ENCODE results near the gene TMEM178B.
"Not testable (repeated sequence)": the region's sequence is repeated elsewhere in the genome, so short reads cannot be mapped to it uniquely, and the experiment has no call there.

TMEM178B gene

GRCh38 chr7:141178486-141179135, 104.7 kb downstream of the TMEM178B start:
- in situ Hi-C loops (cut with MboI; ENCODE audit: low sequenced_read_pairs): no loop called here

GRCh38 chr7:141181812-141182211, 107.9 kb downstream of the TMEM178B start:
- in situ Hi-C loops (cut with MboI; ENCODE audit: low sequenced_read_pairs): no loop called here

- in situ Hi-C loops (cut with MboI; ENCODE audit: low sequenced_read_pairs): no loop called here
Measured at GRCh38 chr7:141184532-141185190, 110.8 kb downstream of the TMEM178B start.

DNA sequence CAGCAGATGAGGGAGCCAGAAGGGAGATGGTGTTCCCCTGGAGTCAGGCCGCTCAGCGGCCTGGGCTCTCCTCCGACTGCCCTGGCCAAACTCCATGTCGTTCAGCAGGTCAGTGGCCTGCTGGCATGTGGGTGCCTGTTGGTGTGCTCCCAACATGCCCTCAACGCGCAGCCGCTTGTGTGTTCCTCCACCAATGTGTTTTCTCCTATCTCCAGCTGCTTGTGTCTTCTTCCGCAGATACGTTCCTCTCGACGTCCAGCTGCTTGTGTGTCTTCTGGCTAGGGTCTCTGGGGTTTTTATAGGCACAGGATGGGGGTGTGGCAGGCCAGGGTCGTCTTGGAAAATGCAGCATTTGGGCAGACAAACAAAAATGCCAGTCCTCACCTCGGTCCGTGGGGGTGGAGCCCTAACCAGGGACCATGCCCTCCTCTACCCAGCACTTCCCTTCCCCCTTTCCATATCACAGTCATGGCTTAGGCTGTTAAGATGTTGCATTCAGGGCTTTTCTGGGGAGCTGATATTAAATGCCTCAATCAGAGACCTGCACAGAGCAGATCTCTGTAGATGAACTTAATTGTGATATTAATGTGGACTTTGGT, 111.6 kb downstream of the TMEM178B start:
- in situ Hi-C loops (cut with MboI; ENCODE audit: low sequenced_read_pairs): no loop called here

- in situ Hi-C loops (cut with MboI; ENCODE audit: low sequenced_read_pairs): no loop called here
Measured at GRCh38 chr7:141189231-141189630, 115.4 kb downstream of the TMEM178B start.

GRCh38 chr7:141190495-141190894, 116.6 kb downstream of the TMEM178B start:
- in situ Hi-C loops (cut with MboI; ENCODE audit: low sequenced_read_pairs): no loop called here

- in situ Hi-C loops (cut with MboI; ENCODE audit: low sequenced_read_pairs): no loop called here
Measured at GRCh38 chr7:141191277-141191676, 117.4 kb downstream of the TMEM178B start.

GRCh38 chr7:141193066-141193465, 119.2 kb downstream of the TMEM178B start:
- in situ Hi-C loops (cut with MboI; ENCODE audit: low sequenced_read_pairs): no loop called here

GRCh38 chr7:141195722-141196121, 121.9 kb downstream of the TMEM178B start:
- in situ Hi-C loops (cut with MboI; ENCODE audit: low sequenced_read_pairs): not testable (repeated sequence)

DNA sequence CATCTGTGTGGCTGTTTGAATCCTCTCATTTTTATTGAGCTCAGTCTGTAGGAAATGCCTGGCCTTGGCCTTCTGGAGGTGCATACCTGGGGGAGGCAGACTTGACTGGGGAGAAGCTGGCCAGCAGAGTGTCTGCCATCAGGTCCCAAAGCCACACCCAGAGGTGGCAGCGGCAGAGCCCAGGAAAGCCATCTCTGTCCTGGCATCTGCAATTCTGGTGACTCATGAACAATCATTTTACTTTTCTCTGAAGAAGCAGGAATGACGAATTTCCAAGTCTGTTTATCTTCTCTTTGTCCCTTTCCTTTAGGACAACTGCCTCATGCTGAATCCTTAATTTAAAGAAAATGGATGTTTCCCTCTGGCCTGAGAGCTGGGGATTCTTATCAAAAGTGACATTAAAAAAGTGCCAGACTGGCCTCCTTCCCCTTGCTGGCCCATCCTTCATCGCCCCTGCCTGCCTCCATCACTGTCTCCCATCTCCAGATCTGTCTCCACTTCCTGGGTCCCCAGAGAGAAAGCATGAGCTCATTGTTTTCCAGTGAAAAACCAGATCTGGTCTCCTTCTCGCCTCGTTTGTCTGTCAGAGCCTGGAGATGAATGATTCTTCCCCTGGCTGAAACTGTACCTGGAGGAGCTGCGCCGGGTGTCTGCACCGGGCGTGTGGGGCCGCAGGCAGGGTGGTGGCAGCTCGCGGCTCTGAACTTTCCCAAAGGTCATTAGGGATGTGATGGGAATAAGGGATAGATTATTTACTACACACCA, 124.5 kb downstream of the TMEM178B start:
- in situ Hi-C loops (cut with MboI; ENCODE audit: low sequenced_read_pairs): no loop called here

DNA sequence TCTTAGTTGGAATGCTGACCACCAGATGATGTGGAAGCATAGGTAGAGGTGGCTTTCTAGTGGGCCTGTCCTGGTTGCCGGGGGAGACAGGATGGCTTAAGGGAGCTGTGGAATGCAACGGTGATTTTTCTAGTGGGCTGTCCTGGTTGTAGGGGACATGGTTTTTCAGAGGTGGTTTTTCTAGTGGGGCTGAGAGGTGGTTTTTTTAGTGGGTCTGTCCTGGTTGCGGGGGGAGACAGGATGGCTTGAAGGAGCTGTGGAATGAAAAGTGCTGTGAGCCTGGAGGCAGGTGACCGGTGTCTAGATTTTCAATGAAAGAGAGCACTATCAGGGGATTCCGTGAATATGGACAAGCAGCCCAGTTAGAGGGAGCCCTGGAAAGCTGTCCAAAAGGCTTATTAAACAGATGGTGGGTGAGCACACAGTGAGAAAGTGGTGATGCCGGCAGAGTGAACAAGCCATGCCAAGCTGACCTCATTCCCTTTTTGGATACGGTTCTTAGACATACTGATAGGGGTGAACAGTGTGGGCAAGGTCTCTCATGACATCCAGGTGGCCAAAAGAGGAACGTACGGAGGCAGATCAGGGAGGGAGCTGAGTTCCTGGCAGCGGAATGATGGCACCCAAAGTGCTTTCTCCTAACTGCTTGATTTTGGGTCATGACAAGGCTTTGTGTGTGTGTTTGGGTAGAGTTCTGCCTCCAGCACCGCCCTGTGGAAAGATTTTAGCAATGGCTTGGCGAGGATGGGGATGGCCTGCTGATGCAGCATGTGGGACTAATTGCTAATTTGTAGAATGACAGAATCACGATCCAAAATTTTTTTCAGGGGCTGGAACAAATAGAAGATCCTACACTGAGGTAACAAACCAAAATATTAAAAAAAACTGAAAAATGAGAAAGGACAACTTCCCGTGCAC, 126.6 kb downstream of the TMEM178B start:
- in situ Hi-C loops (cut with MboI; ENCODE audit: low sequenced_read_pairs): no loop called here

DNA sequence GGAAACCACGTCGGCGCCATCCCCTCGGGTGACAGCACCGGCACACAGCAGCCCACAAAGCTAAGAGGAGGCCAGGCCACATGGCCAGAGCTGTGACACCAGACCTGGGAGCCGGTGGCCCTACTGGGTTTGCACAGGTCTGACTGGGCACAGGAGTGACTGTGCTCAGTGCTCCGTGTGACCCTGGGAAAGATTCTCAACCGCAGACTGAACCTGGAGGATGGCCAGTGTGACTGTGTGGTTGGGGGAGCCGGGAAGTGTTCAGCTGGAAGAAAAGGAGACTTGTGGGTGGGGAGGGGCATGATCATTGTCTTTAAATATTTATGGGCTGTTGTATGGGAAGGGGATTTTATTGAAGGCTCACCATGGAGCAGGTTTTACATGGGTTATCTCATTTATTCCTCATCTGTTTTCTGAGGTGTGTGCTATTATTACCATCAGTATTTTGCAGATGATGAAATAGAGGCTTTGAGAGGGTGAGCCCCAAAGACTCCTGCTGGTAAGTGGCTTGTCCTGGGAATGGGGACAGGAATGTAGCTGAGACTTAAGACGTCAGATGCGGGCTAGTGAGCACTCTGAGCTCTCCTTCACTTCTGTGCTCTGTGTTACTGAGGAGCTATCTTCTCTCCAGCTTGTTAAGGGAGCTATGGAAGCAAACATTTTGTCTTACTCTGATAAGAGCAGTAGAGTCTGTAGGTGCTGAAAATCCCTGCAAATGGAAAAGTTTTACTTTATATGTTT, 127.5 kb downstream of the TMEM178B start:
- in situ Hi-C loops (cut with MboI; ENCODE audit: low sequenced_read_pairs): no loop called here

DNA sequence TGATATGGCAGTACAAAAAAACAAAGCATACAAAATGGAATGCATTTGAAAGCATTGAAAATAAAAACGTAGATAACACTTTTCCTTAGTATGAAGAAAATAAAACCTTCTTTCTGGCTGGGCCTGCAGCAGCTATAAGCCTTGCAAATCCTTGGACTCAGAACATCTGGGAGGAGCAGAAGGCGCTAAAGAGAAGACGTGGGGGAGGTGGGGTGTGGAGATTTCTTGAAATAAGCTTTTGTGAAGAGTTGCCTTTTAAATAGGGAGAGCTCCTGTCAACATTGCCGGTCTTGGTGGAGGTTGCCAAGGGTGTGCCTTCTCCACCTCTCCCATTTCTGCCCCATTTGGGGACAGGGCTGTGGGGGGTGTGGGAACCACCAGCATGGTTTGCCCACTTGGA, 128.7 kb downstream of the TMEM178B start:
- in situ Hi-C loops (cut with MboI; ENCODE audit: low sequenced_read_pairs): no loop called here

DNA sequence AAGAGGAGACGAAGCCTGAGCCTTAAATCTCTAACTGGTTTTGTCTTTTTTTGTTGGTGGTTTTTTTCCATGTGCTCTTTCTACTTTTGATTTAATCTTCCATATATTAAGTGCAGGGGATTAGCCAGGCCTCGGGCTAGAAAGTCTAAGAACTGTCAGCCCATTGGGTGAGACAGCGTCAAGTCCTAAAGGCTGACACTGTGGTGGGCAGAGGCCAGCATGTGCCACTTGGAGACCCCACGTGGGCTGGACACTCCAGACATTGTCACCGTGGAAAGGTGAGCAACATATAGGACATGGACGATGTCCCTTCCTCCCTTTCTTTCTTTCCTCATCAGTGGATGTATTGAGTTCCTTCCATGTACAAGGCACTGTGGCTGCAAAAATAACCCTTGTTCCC, 129.3 kb downstream of the TMEM178B start:
- in situ Hi-C loops (cut with MboI; ENCODE audit: low sequenced_read_pairs): no loop called here

GRCh38 chr7:141203586-141203985, 129.7 kb downstream of the TMEM178B start:
- in situ Hi-C loops (cut with MboI; ENCODE audit: low sequenced_read_pairs): no loop called here

DNA sequence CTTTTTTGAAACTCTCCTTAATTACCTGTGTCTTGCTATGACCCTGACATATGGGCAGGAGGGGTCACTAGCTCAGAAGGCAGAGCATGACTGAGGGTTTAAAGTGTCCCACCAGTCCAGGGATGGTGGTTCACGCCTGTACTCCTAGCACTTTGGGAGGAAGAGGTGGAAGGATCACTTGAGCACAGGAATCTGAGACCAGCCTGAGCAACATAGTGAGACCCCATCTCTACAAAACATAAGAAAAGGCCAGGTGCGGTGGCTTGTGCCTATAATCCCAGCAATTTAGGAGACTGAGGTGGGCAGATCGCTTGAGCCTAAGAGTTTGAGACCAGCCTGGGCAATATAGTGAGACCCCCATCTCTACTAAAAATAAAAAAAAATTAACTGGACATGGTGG, 133.8 kb downstream of the TMEM178B start:
- in situ Hi-C loops (cut with MboI; ENCODE audit: low sequenced_read_pairs): no loop called here

DNA sequence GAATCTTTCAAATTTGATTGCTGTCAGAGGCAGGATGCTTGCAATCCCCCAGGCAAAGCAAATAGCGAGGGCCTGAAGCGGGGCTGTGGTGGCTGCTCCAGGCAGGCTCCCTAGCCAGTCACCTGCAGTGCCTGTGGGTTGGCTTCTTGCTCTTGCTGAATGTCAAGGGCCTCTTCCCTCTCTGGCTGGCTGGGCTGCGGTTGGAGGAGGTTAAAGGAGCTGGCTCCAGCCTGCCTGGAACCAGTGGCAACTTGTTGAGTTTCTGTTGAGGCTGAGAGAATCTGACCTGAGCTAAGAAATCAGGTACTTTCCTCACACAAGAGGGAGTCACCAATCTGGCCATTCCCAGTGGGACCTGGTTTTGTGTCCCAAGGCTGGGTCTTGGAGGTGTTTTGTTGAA, 134.7 kb downstream of the TMEM178B start:
- in situ Hi-C loops (cut with MboI; ENCODE audit: low sequenced_read_pairs): no loop called here

GRCh38 chr7:141209454-141209853, 135.6 kb downstream of the TMEM178B start:
- in situ Hi-C loops (cut with MboI; ENCODE audit: low sequenced_read_pairs): no loop called here

GRCh38 chr7:141210862-141211261, 137.0 kb downstream of the TMEM178B start:
- in situ Hi-C loops (cut with MboI; ENCODE audit: low sequenced_read_pairs): no loop called here

- in situ Hi-C loops (cut with MboI; ENCODE audit: low sequenced_read_pairs): no loop called here
Measured at GRCh38 chr7:141213226-141213625, 139.4 kb downstream of the TMEM178B start.
